ENCODE results near the gene FAM20C. TPM values are rescaled to one million over a fixed set of nuclear protein-coding genes. Genes with fewer than 3 reads are reported as not detected.
"Not testable (repeated sequence)": the region's sequence is repeated elsewhere in the genome, so short reads cannot be mapped to it uniquely, and the experiment has no call there.

Gene FAM20C
- total RNA-seq, 1 experiment from 2014 or later = 48.9 TPM

DNA sequence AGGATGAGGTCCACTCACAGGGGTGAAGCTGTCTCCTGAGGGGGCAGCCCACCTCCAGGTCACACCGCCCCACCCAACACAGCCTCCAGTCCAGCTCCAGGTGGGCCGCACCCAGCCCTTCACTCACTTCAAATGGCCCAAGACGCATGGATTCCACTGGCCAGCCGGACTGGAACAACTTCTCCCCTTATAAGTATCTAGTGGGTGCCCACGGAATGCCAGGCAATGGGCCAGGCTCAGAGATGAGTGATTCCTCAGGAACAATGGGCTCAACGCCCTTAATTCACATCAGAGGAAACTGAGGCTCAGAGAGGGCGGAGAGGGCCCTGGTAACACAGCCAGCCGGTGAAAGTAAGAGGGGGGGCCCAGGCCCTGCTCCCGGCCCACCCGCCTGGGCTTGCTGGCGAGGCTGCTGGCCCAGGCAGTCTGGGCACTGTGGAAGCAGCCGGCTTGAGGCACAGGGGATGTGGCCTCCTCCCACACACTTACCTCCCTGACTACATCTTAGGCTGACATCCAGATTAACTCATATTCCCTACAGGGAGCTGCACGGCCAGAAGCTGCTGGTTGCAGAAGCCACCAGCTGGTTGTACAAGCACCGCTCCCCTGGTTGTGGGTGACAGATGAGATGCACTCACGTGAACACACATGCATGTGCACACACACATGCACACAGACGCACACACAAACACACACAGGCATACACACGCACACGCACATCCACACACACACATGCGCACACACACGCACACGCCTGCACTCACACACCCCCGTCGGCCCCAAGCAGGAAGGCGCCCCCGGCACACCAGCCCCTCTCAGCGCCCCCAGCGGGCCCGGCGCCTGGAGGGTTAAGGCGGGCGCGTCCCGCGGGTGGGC, 1.0 kb upstream of the FAM20C start:
- peak; percentile 91 for DNase-seq (ENCODE audit: low read depth)

DNA sequence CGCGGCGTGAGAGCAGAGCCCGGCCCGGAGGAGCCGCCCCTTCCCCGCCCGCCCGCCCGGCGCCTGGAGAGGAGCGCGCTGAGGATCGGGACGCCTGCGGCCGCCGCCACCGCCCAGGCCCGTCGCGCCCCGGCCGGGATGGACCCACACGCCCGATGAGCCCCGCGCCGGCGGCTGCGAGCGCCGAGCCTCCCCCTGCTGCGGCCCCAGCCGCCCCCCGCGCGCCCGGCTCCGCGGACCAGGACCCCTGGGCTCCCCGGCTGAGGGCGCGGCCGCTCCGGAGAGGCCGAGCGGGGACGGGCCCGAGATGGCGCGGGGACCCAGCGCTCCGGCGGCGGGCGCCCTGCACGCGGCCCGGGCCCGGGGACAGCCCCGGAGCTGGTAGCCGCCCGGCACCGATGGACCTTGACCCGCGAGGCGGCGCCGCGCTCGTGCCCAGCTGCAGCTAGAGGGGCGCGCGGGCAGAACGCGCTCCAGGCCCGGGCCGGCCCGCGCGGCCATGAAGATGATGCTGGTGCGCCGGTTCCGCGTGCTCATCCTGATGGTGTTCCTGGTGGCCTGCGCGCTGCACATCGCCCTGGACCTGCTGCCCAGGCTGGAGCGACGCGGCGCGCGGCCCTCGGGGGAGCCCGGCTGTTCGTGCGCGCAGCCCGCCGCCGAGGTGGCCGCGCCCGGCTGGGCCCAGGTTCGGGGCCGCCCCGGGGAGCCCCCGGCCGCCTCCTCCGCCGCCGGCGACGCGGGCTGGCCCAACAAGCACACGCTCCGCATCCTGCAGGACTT, 520 bp downstream of the FAM20C start:
- peak; percentile 51 for DNase-seq (ENCODE audit: low read depth)

DNA sequence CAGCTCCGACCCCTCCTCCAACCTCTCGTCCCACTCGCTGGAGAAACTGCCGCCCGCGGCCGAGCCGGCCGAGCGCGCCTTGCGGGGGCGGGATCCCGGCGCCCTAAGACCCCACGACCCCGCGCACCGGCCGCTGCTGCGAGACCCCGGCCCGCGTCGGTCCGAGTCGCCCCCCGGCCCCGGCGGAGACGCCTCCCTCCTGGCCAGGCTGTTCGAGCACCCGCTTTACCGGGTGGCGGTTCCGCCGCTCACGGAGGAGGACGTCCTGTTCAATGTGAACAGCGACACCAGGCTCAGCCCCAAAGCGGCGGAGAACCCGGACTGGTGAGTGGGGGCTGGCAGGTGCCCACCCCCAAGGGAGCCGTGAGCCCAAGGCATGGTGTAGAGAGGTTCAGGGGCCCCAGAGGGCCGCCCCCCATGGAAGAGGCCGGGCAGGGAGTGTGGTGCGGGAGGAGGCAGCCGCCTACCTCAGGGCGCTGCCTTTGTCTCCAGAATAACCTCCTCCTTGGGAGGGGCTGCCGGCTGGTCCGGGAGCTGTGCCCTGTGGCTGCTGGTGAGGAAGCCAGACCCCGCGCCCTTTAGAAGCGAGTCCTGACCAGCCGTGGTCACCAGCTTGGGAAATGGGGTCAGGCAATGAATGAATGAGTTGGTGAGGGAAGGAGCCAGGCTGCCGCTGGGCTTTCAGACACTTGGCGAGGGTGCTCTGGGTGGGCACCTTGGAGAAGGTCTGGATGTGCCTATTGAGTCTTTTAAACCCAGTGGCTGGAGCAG, 1.3 kb downstream of the FAM20C start:
- DNase-seq (ENCODE audit: low read depth) = peak; percentile 38

DNA sequence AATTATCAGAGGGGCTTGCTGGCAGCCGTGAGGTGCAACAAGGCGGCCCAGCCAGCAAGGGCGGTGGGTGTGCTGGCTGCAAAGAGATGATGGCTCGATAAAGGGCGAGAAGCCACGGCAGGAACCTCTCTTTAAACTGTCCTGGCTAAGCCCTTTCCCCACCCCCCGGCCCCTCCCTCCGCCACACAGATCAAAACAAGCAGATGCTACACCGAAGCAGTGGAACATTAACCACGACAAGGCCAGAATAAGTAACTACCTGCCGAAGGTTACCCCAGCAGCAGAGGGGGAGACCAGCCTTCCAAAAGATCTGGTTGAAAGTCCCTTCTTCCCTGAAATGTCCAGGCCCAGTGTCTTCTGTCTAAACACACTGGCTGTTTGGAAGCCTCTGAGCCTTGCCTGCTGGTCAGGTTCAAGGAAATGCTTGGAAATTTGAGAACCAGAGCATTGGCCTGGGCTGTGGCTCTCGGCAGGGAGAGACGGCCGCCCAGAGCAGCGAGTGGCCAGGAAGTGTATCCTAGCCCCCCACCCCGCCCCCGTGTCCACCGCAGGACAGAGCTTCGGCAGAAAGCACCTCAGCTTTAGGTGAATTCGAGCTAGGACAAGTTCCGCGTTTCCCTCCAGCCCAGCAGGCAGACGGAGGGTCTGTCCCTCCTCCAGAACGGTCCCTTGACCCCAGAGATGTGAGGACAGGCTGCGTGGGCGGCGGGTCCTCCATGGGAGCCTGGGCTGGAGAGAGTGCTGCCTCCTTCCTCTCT, 2.1 kb downstream of the FAM20C start:
- peak; percentile 42 for DNase-seq (ENCODE audit: low read depth)

- no peak for DNase-seq (ENCODE audit: low read depth)
Measured at GRCh38 chr7:195010-195829, 2.8 kb downstream of the FAM20C start.

GRCh38 chr7:195830-196128, 3.4 kb downstream of the FAM20C start:
- DNase-seq (ENCODE audit: low read depth) = no peak

- DNase-seq (ENCODE audit: low read depth) = no peak
Measured at GRCh38 chr7:196283-196682, 3.9 kb downstream of the FAM20C start.

GRCh38 chr7:196778-197321, 4.5 kb downstream of the FAM20C start:
- DNase-seq (ENCODE audit: low read depth) = no peak

GRCh38 chr7:197413-198335, 5.3 kb downstream of the FAM20C start:
- DNase-seq (ENCODE audit: low read depth) = no peak

DNA sequence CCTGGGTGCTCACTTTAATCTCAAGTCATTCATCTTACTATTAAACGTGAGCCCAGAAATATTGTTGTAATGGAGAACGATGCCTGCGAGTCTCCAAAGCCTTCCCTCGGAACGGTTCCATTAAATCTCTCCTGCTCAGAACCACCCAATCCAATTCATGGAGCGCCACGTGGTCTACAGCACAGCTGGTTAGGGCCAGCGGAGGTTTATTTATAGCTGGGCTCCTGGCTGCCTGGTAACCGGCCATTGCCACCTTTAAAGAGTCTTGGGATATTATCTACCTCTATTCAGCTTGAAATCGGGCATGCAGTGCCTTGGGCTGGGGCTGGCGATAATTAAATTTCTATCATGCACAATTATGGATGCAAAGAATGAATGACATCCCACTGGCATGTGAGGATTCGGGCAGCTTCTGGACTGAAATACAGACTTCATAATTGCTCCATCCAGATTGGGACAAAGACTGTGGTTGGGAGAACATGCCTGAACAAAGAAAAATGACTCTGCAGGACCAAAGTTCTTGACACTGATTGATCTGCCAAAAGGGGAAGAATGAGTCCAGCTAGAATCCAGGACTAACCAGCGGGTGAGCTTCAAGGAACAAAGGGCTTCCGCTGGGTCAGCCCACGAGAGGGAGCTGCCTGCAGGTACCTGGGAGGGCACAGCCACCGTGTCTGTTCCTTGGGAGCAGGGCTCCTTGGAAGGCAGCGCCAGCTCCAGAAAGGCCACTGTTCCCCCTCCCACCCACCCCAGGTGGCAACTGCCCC, 7.3 kb downstream of the FAM20C start:
- no peak for DNase-seq (ENCODE audit: low read depth)

DNA sequence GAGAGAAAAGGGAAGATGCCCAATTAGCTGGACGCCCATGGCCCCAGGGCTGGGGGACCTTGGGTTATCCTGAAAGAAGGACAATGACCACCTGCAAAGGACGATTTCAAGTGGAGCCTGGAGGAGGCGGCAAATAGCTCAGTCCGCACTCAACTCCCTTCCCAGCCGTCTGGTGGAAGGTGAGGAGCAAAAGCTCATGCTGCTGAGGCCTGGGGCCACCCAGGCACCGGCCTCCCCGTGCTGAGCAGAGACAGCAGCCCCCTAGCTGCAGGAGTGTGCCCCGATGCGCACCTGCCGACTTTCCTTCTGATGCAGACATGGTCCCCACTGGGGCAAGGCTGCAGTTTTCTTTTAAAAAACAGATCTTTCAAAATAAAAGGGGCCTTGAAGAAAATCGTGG, 7.9 kb downstream of the FAM20C start:
- DNase-seq (ENCODE audit: low read depth) = no peak

GRCh38 chr7:200704-201103, 8.3 kb downstream of the FAM20C start:
- no peak for DNase-seq (ENCODE audit: low read depth)

DNA sequence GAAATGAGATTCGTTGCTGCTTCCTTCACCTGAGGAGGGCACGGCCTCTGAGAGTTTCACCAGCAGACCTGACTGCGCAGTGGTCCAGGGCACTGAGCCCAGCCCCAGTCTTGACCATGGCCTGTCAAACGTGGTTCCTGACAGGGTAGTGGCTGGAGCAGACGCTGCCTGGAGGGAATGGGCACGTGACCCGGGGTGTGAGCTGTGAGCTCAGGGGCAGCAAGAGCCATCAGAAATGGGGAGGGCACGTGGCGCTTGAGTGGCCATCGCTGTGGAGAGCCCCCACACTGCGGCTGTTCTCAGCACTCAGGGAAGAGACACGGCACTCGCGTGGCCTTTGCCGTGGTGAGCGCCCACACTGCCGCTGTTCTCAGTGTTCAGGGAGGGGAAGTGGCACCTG, 12.0 kb downstream of the FAM20C start:
- no peak for DNase-seq (ENCODE audit: low read depth)

DNA sequence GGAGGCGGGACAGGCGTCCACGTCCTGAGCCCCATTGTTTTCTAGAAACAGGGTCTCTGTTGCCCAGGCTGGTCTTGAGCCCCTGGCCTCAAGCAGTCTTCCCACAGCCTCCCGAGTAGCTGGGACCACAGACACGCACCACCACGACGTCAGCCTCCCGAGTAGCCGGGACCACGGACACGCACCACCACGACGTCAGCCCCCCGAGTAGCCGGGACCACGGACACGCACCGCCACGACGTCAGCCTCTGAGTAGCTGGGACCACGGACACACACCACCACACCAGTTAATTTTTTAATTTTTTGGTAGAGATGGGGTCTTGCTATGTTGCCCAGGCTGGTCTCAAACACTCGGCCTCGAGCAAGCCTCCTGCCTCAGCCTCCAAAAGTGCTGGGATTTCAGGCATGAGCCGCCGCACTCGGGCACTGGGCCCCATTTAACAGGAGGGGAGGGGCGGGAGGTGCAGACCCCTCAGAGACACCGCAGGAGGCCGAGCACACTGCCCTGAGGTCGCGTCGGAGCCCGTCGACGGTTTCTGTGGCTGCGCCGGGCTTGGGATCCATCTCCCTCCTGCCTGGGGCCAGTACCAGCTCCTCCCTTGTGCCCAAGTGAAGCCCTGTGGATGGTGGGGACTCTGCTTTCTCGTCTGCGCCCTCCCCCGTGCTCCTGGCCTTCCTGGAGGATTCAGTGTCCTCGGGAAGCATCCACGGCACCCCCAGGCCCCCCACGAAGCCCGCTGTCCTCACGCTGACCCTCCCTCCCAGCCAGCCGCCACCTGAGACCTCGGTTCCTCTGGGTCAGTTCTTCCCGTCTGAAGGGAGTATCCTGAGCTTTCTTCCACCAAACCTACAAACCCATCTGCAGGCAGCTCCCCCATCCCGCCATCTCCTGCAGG, 13.0 kb downstream of the FAM20C start:
- no peak for DNase-seq (ENCODE audit: low read depth)

DNA sequence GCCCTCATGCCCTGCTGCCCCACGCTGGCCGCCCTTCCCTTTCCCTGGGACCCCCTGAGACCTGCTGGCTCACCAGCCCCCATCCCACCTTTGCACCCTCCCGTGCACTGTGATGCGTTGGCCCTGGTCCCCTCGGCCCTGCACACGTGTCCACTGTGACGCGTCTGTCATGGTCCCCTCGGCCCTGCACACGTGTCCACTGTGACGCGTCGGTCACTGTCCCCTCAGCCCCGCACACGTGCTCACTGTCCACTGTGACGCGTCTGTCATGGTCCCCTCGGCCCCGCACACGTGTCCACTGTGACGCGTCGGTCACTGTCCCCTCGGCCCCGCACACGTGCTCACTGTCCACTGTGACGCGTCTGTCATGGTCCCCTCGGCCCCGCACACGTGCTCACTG, 14.0 kb downstream of the FAM20C start:
- not testable (repeated sequence) for DNase-seq (ENCODE audit: low read depth)

DNA sequence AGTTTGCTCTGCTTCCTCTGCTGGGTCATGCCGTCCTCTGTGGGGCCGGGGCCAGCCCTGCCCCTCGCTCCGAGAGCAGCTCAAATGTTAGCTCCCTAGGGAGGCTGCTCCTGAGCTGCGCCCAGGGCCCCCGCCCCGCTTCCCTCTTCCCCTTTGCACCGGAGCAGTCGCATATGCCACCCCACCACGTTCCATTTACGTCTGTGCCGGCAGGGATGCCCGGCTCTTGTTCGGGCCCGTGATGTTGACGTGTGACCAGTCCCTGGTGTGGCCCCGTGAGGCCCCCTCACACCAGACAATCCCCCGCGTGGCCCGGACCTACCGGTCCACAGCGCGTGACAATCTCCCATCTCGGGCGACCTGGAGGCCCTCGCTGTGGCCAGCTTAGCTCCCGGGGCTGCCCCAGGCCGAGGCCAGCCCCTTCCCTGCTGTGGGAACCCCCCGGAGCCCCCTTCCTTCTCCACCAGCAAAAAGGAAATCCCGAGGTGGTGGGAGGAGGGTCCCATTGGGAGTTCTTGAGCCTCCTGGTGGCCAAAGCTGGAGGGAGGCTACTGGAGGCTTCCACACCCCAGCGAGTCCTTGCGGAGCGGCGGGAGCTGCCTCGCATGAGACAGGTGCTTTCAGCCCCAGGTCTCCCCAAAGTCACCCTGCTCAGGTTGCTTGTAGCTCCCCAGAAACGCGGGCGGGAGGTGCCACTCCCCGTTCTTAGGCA, 15.2 kb downstream of the FAM20C start:
- DNase-seq (ENCODE audit: low read depth) = no peak

DNA sequence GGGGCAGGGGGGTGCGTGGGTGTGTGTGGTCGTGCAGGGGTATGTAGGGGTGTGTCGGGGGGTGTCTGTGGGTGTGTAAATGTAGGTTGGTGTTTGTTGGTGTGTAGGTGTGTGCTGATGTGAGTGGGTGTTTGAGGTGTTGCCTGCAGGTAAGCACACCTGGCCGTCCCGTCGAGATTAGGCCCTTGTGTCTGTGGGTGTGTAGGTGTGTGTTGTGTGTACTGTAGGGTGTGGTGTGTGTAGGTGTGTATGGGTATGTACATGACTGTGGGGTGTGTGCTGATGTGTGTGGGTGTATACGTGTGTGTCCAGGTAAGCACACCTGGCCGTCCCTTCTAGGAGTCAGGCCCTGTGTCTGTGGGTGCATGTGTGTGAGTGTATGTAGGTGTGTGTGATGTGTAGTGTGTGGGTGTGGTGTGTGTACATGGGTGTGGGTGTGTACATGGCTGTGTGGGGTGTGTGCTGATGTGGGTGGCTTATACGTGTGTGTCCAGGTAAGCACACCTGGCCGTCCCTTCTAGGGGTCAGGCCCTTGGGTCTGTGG, 15.8 kb downstream of the FAM20C start:
- DNase-seq (ENCODE audit: low read depth) = no peak
